H9 (cell line): ENCODE measurements around the gene CEP112. TPM values are rescaled to one million over a fixed set of nuclear protein-coding genes. Genes with fewer than 3 reads are reported as not detected.

Source experiments
- DNase-seq: peaks from one replicate; pipeline ENCODE4 v3.0.0-alpha.2; 2017
- H2AFZ ChIP-seq: one replicate; pipeline ENCODE4 v1.6.1; 2013; ENCODE audit warnings: mild to moderate bottlenecking, low read length, control low read depth, moderate library complexity
- H2AK5ac ChIP-seq: 2 replicates; pipeline ENCODE4 v1.6.1; 2013; ENCODE audit warnings: low read length, control low read depth, mixed read lengths; ENCODE audit not compliant: insufficient read length
- H2BK120ac ChIP-seq: one replicate; pipeline ENCODE4 v1.6.1; 2013; ENCODE audit warnings: low read depth, mild to moderate bottlenecking, low read length, control low read depth, inconsistent platforms; ENCODE audit not compliant: poor library complexity, severe bottlenecking
- H2BK12ac ChIP-seq: 2 replicates; pipeline ENCODE4 v1.6.1; 2013; ENCODE audit warnings: low read length, control low read depth, mixed read lengths, low read depth; ENCODE audit not compliant: insufficient read length
- H2BK15ac ChIP-seq: 2 replicates; pipeline ENCODE4 v1.6.1; 2013; ENCODE audit warnings: low read depth, low read length, control low read depth
- H2BK20ac ChIP-seq: one replicate; pipeline ENCODE4 v1.6.1; 2013; ENCODE audit warnings: low read depth, mild to moderate bottlenecking, low read length, control low read depth, inconsistent platforms; ENCODE audit not compliant: poor library complexity, severe bottlenecking
- H2BK5ac ChIP-seq: 2 replicates; pipeline ENCODE4 v1.6.1; 2013; ENCODE audit warnings: low read length, control low read depth, mixed read lengths; ENCODE audit not compliant: insufficient read length
- H3K14ac ChIP-seq: 2 replicates; pipeline ENCODE4 v1.6.1; 2013; ENCODE audit warnings: low read length, control low read depth; ENCODE audit not compliant: insufficient read depth
- H3K18ac ChIP-seq: 2 replicates; pipeline ENCODE4 v1.6.1; 2013; ENCODE audit warnings: low read depth, mild to moderate bottlenecking, mixed read lengths, low read length, control low read depth; ENCODE audit not compliant: insufficient read length
- H3K23ac ChIP-seq: 2 replicates; pipeline ENCODE4 v1.6.1; 2013; ENCODE audit warnings: low read length, control low read depth, mixed read lengths, low read depth; ENCODE audit not compliant: insufficient read length
- H3K23me2 ChIP-seq: 2 replicates; pipeline ENCODE4 v1.6.1; 2013; ENCODE audit warnings: low read depth, mild to moderate bottlenecking, mixed read lengths, low read length, control low read depth; ENCODE audit not compliant: insufficient read length, poor library complexity, severe bottlenecking
- H3K27ac ChIP-seq: 2 replicates; pipeline ENCODE4 v1.5.1; 2013; ENCODE audit warnings: low read length, control low read depth, mixed read lengths, low read depth; ENCODE audit not compliant: insufficient read length
- H3K27me3 ChIP-seq: 2 replicates; pipeline ENCODE4 v1.6.1; 2013; ENCODE audit warnings: low read length, control low read depth, inconsistent platforms; ENCODE audit not compliant: insufficient read depth
- H3K4ac ChIP-seq: 2 replicates; pipeline ENCODE4 v1.6.1; 2013; ENCODE audit warnings: low read depth, mild to moderate bottlenecking, control low read depth, inconsistent platforms, low read length, moderate library complexity
- H3K4me1 ChIP-seq: 2 replicates; pipeline ENCODE4 v1.6.1; 2013; ENCODE audit warnings: low read length, control low read depth, inconsistent platforms; ENCODE audit not compliant: insufficient read depth
- H3K4me2 ChIP-seq: 2 replicates; pipeline ENCODE4 v1.6.1; 2013; ENCODE audit warnings: low read length, control low read depth, mixed read lengths; ENCODE audit not compliant: insufficient read length, insufficient read depth
- H3K56ac ChIP-seq: 2 replicates; pipeline ENCODE4 v1.6.1; 2013; ENCODE audit warnings: low read depth, mild to moderate bottlenecking, mixed read lengths, low read length, control low read depth; ENCODE audit not compliant: insufficient read length
- H3K79me1 ChIP-seq: 2 replicates; pipeline ENCODE4 v1.6.1; 2013; ENCODE audit warnings: low read depth, mild to moderate bottlenecking, moderate library complexity, low read length, control low read depth, inconsistent platforms; ENCODE audit not compliant: insufficient read depth, poor library complexity, severe bottlenecking
- H3K79me2 ChIP-seq: 2 replicates; pipeline ENCODE4 v1.6.1; 2013; ENCODE audit warnings: low read length, control low read depth, inconsistent platforms; ENCODE audit not compliant: insufficient read depth
- H3K9ac ChIP-seq: 2 replicates; pipeline ENCODE4 v1.6.1; 2013; ENCODE audit warnings: low read length, control low read depth, mixed read lengths; ENCODE audit not compliant: insufficient read length; ENCODE audit errors: extremely low read depth
- H3K9me3 ChIP-seq: one replicate; pipeline ENCODE4 v1.6.1; 2013; ENCODE audit warnings: low read depth, low read length, inconsistent platforms; ENCODE audit not compliant: control insufficient read depth
- H3T11ph ChIP-seq: one replicate; pipeline ENCODE4 v1.6.1; 2013; ENCODE audit warnings: mild to moderate bottlenecking, low read length, control low read depth, inconsistent platforms
- H4K20me1 ChIP-seq: one replicate; pipeline ENCODE4 v1.6.1; 2013; ENCODE audit not compliant: control insufficient read depth, insufficient read length, insufficient read depth
- H4K5ac ChIP-seq: 2 replicates; pipeline ENCODE4 v1.6.1; 2013; ENCODE audit warnings: low read depth, mild to moderate bottlenecking, mixed read lengths, low read length, control low read depth; ENCODE audit not compliant: insufficient read length
- H4K8ac ChIP-seq: replicated peaks from 2 replicates; pipeline ENCODE4 v1.6.1; 2013; ENCODE audit warnings: low read length, control low read depth, mixed read lengths, low read depth; ENCODE audit not compliant: insufficient read length
- H4K91ac ChIP-seq: 2 replicates; pipeline ENCODE4 v1.6.1; 2013; ENCODE audit warnings: low read depth, mild to moderate bottlenecking, moderate library complexity, mixed read lengths, low read length, control low read depth; ENCODE audit not compliant: insufficient read length
- H3K27ac Mint-ChIP-seq, 3 experiments: 2 replicates in 2 of 3; 3 replicates in 1 of 3; pipeline ENCODE4 v1.8.0; 2020 to 2021; ENCODE audit warnings: mixed read lengths in 3 of 3, mild to moderate bottlenecking in 1 of 3, moderate library complexity in 1 of 3
- H3K27me3 Mint-ChIP-seq: 2 replicates; pipeline ENCODE4 v1.8.0; 2021; ENCODE audit warnings: low read depth, mild to moderate bottlenecking, moderate library complexity, mixed read lengths
- H3K36me3 Mint-ChIP-seq, 3 experiments: 2 replicates in 2 of 3; 3 replicates in 1 of 3; pipeline ENCODE4 v1.8.0; 2020 to 2021; ENCODE audit warnings: low read depth in 3 of 3, mixed read lengths in 3 of 3; ENCODE audit not compliant: insufficient read depth in 1 of 3
- H3K4me1 Mint-ChIP-seq, 2 experiments: 2 replicates each; pipeline ENCODE4 v1.8.0; 2020; ENCODE audit warnings: mixed read lengths in 2 of 2
- H3K4me3 Mint-ChIP-seq, 2 experiments: 2 replicates in 1 of 2; 3 replicates in 1 of 2; pipeline ENCODE4 v1.8.0; 2020 to 2021; ENCODE audit warnings: mild to moderate bottlenecking in 2 of 2, mixed read lengths in 2 of 2, moderate library complexity in 1 of 2
- H3K9me3 Mint-ChIP-seq, 2 experiments: 2 replicates in 1 of 2; 3 replicates in 1 of 2; pipeline ENCODE4 v1.8.0; 2020; ENCODE audit warnings: mild to moderate bottlenecking in 2 of 2, mixed read lengths in 2 of 2, moderate library complexity in 1 of 2
- CTCF ChIP-seq: fragments of 200-600 bp; sonication (generic); conservative IDR thresholded peaks from 3 replicates; pipeline ENCODE4 v1.8.0; 2021; ENCODE audit warnings: antibody characterized with exemption, mild to moderate bottlenecking
- WGBS: extraction: QIAGEN DNeasy Blood & Tissue Kit; methylation state at CpG from one replicate; pipeline ENCODE4 v1.1.7; 2013; ENCODE audit warnings: missing lambda C conversion rate, low lambda C conversion rate, mixed read lengths; ENCODE audit not compliant: insufficient read length; ENCODE audit errors: extremely low coverage; 5-methylcytosine and 5-hydroxymethylcytosine counted together
- total RNA-seq: library from RNA; stranded (reverse); gene quantifications from 2 replicates; pipeline ENCODE4 v1.2.1, GENCODE V29; 2021

CEP112 gene
- total RNA-seq, 1 experiment from 2014 or later = 5.4 TPM

GRCh38 chr17:65727832-65728231, 464.1 kb downstream of the CEP112 start:
- Mint-ChIP-seq H3K4me3 (no peak overlapping the region), H3K4me1 (no peaks in the 10 kb centered on the region), H3K9me3 (no peaks in the 10 kb centered on the region; a peak in 1 of 5 replicates), H3K27me3 (no peaks in the 10 kb centered on the region; the same call in 1 of the 2 replicates), H3K36me3 (no peaks in the 10 kb centered on the region), H3K27ac (no peak overlapping the region)
- Histone ChIP-seq H2BK20ac (no peak overlapping the region), H4K8ac (no peak overlapping the region), H2BK120ac (no peak overlapping the region), H3T11ph (no peak overlapping the region), H3K79me2 (no peaks in the 10 kb centered on the region), H3K79me1 (no peaks in the 10 kb centered on the region), H3K56ac (no peak overlapping the region), H4K5ac (no peak overlapping the region), H3K4me1 (no peaks in the 10 kb centered on the region), H3K23ac (no peak overlapping the region), H3K18ac (no peak overlapping the region), H2BK12ac (no peak overlapping the region), H4K91ac (no peak overlapping the region), H3K9ac (no peak overlapping the region), H3K14ac (no peak overlapping the region), H3K27ac (no peak overlapping the region), H3K4me2 (no peak overlapping the region), H2AK5ac (no peak overlapping the region), H2BK15ac (no peak overlapping the region), H3K23me2 (no peaks in the 10 kb centered on the region), H3K27me3 (no peaks in the 10 kb centered on the region), H2AFZ (no peak overlapping the region), H3K9me3 (no peaks in the 10 kb centered on the region), H2BK5ac (no peak overlapping the region), H4K20me1 (no peaks in the 10 kb centered on the region), H3K4ac (no peak overlapping the region)
- no CpG with 5 or more reads among the region's 2 CpGs for WGBS
- TF ChIP-seq CTCF = no peak
- no peak for DNase-seq
